GM08714 (cell line): ENCODE measurements around the gene CCDC134.
"Not testable (repeated sequence)": the region's sequence is repeated elsewhere in the genome, so short reads cannot be mapped to it uniquely, and the experiment has no call there.

Experiments
- H3K4me3 ChIP-seq: fragments of 200-500 bp; sonication (Bioruptor generic); 2 replicates; pipeline ENCODE4 v1.5.1; 2014; ENCODE audit warnings: mild to moderate bottlenecking, low read length, inconsistent platforms
- ZNF274 ChIP-seq: IDR thresholded peaks from 2 replicates; pipeline ENCODE4 v1.6.1; 2012; ENCODE audit warnings: mild to moderate bottlenecking, low read depth, low read length

The CCDC134 gene

GRCh38 chr22:41862160-41862529 is 61.7 kb downstream of the CCDC134 start:
- peak overlapping the region; percentile 7; the same call in 1 of the 2 replicates for H3K4me3 ChIP-seq
- no peak for TF ChIP-seq ZNF274

DNA sequence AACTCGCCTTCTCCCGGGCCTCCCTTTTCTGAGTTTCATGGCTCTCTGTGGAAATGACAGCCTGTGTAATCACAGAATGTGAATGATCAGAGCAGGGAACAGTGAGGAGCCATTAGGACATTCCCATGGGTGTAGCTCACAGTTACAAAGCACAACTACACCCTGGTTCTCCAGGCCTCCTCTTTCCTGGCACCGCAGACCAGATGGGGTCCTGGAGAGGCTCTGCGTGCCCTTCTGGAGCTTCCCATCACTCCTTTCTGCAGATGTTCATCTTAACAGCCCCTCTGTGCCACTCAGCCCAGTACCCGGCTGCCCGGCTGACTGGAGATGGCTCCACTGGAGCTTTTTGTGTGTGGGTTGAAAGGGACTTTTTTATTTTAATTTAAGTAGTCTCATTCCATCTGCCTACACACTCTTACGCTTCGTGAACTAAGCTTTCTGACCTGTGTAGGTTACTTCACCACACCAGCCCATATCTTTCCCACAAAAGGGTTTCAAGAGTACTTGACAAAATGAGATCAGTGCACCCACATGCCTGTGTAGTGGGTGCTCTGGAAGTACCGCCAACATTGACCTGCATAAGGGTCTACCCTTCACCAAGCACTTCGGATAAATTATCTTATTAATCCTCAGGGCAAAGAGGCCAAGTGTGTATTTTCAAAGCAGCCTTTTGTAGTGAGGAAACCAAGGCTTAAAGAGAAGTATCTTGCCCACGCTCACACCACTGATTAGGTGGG is 62.2 kb downstream of the CCDC134 start:
- H3K4me3 ChIP-seq: peak overlapping the region; percentile 7; the same call in 1 of the 2 replicates
- TF ChIP-seq ZNF274: no peak

DNA sequence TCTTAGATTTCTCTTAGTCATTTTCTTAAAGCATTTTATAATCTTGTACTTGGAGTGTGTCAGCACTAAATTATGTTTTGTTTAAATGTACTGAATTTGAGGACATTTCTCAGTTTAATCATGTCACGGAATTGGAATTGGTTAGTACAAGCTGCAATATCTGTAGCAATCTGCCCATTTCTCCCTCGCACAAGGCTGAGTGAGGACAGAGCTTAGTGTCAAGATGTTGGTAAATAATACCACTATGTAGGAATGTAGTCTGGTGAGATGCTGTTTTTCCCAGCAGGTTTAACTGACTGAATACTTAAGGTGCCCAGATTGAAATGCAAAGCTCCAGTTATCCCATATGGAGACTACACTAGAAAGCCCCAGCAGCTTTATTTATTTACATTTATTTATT is 63.0 kb downstream of the CCDC134 start:
- no peak overlapping the region for H3K4me3 ChIP-seq
- no peak for TF ChIP-seq ZNF274

GRCh38 chr22:41868556-41868955 is 68.1 kb downstream of the CCDC134 start:
- H3K4me3 ChIP-seq: no peak overlapping the region
- no peak for TF ChIP-seq ZNF274

DNA sequence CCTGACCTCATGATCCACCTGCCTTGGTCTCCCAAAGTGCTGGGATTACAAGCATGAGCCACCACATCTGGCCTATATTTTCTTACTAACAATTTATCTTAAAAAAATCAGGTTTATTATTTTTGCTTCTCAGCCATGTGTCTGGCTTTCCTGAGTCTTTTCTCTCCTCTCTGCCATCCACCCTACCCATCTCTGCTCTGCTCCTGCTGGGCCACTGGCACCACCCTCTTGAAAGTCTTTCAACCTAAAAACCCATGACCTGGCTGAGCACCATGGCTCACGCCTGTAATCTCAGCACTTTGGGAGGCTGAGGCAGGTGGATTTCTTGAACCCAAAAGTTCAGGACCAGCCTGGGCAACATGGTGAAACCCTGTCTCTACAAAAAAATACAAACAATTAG is 69.6 kb downstream of the CCDC134 start:
- H3K4me3 ChIP-seq: not testable (repeated sequence)

GRCh38 chr22:41870786-41871185 is 70.3 kb downstream of the CCDC134 start:
- no peak for TF ChIP-seq ZNF274
- no peak overlapping the region for H3K4me3 ChIP-seq

- H3K4me3 ChIP-seq: no peak overlapping the region
- TF ChIP-seq ZNF274: no peak
These were observed 72.9 kb downstream of the CCDC134 start for GRCh38 chr22:41873391-41873790.

- TF ChIP-seq ZNF274: no peak
- no peak overlapping the region for H3K4me3 ChIP-seq
These were observed 73.6 kb downstream of the CCDC134 start for GRCh38 chr22:41874090-41874489.

DNA sequence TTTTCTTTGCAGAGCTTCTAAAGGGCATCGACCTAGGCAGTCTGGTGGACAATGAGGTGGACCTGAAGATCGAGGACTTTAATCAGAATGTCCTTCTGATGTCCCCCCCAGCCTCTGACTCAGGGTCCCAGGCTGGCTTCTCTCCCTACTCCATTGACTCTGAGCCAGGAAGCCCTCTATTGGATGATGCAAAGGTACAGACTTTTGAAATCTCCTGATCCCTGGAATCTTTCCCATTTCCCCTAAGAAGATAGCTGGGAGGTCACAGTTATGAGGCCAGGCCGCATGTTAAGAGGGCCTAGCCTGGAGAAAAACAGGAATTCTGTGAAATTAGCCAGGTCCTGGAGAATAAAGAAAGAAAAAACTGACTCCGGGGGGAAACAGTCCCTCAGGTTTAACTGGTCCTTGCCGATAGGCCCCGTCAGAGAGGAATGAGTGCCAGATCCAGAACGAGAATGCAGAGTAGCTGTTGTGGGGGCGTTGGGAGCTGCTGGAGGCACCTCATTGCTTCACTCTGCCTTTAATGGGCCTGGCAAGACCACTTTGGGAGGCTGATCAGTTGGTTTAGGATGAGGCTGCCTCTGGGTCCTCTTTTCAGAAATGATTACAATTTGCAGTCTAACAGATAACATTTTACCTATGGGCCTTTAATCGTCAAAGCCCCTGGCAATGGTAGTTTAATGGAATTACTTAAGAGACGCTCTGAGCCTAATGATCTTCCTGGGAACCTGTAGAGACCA is 75.2 kb downstream of the CCDC134 start:
- H3K4me3 ChIP-seq: no peak overlapping the region
- TF ChIP-seq ZNF274: no peak
